CD4-positive, alpha-beta T cell (primary cell): ENCODE measurements around the gene PCSK1. TPM values are rescaled to one million over a fixed set of nuclear protein-coding genes. Genes with fewer than 3 reads are reported as not detected.

Source experiments
- ATAC-seq: fragments of 200-7000 bp; cut with Tn5 transposase; one replicate; pipeline ENCODE4 v1.10.0; 2022; ENCODE audit warnings: mild to moderate bottlenecking; ENCODE audit not compliant: poor library complexity
- CTCF ChIA-PET: fragments of 350-600 bp; sonication (Branson Sonifier 250); formaldehyde crosslinking; loops from one replicate; lab custom pipeline; 2021; ENCODE audit warnings: antibody characterized with exemption, inconsistent platforms; lab: Charles Lee
- POLR2A ChIA-PET: fragments of 350-600 bp; sonication (Branson Sonifier 250); formaldehyde crosslinking; loops from one replicate; lab custom pipeline; 2021; ENCODE audit warnings: antibody characterized with exemption, inconsistent platforms; lab: Charles Lee
- DNase-seq, 14 experiments: peaks; one replicate each; pipeline ENCODE4 v3.0.0-alpha.2; 2013 to 2020; ENCODE audit warnings: mixed read lengths in 2 of 14
- H3K27ac ChIP-seq, 2 donors: one replicate each; pipeline versions ENCODE4 v1.5.1 to v1.7.0; 2013; ENCODE audit warnings: low read length in 2 of 2, low read depth in 1 of 2, mild to moderate bottlenecking in 1 of 2
- H3K27me3 ChIP-seq, 2 experiments: 1 replicate in 1 of 2; 2 replicates in 1 of 2; pipeline versions ENCODE4 v1.6.1 to v1.7.0; 2013; ENCODE audit warnings: low read length in 2 of 2, control low read depth in 1 of 2, mild to moderate bottlenecking in 1 of 2, moderate library complexity in 1 of 2; ENCODE audit not compliant: insufficient read depth in 2 of 2, control insufficient read depth in 1 of 2
- H3K36me3 ChIP-seq: one replicate; pipeline ENCODE4 v1.6.1; 2013; ENCODE audit warnings: low read length, control low read depth; ENCODE audit not compliant: insufficient read depth
- H3K4me1 ChIP-seq: one replicate; pipeline ENCODE4 v1.6.1; 2013; ENCODE audit warnings: low read length, control low read depth; ENCODE audit not compliant: insufficient read depth
- H3K4me3 ChIP-seq: one replicate; pipeline ENCODE4 v1.5.1; 2013; ENCODE audit warnings: mild to moderate bottlenecking, low read length, moderate library complexity
- H3K9me3 ChIP-seq, 2 experiments: 1 replicate in 1 of 2; 2 replicates in 1 of 2; pipeline versions ENCODE4 v1.6.1 to v1.7.0; 2013; ENCODE audit warnings: low read length in 2 of 2, mild to moderate bottlenecking in 2 of 2, control low read depth in 1 of 2, moderate library complexity in 1 of 2; ENCODE audit not compliant: control insufficient read depth in 1 of 2, insufficient read depth in 1 of 2
- H3K27ac Mint-ChIP-seq: one replicate; pipeline ENCODE4 v1.8.0; 2020; ENCODE audit warnings: mixed read lengths
- H3K27me3 Mint-ChIP-seq: one replicate; pipeline ENCODE4 v1.8.0; 2021; ENCODE audit warnings: mixed read lengths
- H3K36me3 Mint-ChIP-seq: one replicate; pipeline ENCODE4 v1.8.0; 2021; ENCODE audit warnings: low read depth, mixed read lengths
- H3K4me1 Mint-ChIP-seq: one replicate; pipeline ENCODE4 v1.8.0; 2021; ENCODE audit warnings: low read depth, mixed read lengths
- H3K4me3 Mint-ChIP-seq: one replicate; pipeline ENCODE4 v1.8.0; 2020; ENCODE audit warnings: mild to moderate bottlenecking, mixed read lengths
- H3K9me3 Mint-ChIP-seq: one replicate; pipeline ENCODE4 v1.8.0; 2020; ENCODE audit warnings: mixed read lengths
- CTCF ChIP-seq: fragments of 200-600 bp; IDR thresholded peaks from one replicate; pipeline ENCODE4 v1.8.0; 2022; ENCODE audit warnings: antibody characterized with exemption, mild to moderate bottlenecking
- intact Hi-C, 2 experiments: fragments of 100-400 bp; cut with DNase I in 1 of 2; cut with micrococcal nuclease in 1 of 2; formaldehyde crosslinking; loops; one replicate each; pipeline versions ENCODE4 v1.15.1 to v1.9.0; 2023 to 2025; cut with DNase I, micrococcal nuclease
- total RNA-seq, 174 experiments: library from RNA in 2 of 174; stranded (reverse) in 2 of 174; gene quantifications; one replicate each; pipeline ENCODE4 v1.2.3 and lab custom pipeline; 2021 to 2026

PCSK1 gene
- total RNA-seq, 2 experiments from 2014 or later = not detected

GRCh38 chr5:96385538-96385937, 47.5 kb downstream of the PCSK1 start:
- Histone ChIP-seq H3K9me3 (no peaks in the 10 kb centered on the region), H3K4me3 (no peak overlapping the region), H3K4me1 (no peaks in the 10 kb centered on the region), H3K27me3 (peaks cover 0 to 13% of the 10 kb centered on the region in 2 experiments), H3K27ac (no peak overlapping the region), H3K36me3 (no peaks in the 10 kb centered on the region)
- ChIA-PET CTCF (no interaction called here), POLR2A (no interaction called here)
- intact Hi-C loops = no loop called here
- no peak for TF ChIP-seq CTCF
- Mint-ChIP-seq H3K4me1 (no peaks in the 10 kb centered on the region), H3K27me3 (peaks cover 44% of the 10 kb centered on the region), H3K27ac (no peak overlapping the region), H3K9me3 (no peaks in the 10 kb centered on the region), H3K36me3 (no peaks in the 10 kb centered on the region), H3K4me3 (no peak overlapping the region)
- ATAC-seq = no peak
- no peak for DNase-seq

DNA sequence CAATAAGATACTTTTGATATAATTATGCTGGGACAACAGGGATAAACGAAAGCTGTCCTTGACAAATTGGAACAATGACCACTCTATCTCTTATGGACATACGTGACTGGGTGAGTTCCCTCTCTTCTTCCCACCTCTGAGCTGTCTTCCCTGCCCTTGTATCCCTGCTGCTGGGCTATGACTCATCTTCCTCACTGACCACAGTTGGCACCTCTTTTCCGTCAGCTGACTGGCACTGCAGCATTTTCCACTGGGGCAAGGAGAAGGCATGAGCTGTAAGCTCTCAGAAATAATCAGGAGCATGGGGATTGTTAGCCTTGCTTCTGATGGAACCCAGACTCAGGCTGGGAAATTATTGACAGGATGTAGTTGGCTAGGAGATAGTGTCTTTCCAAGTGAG, 48.7 kb downstream of the PCSK1 start:
- no peak overlapping the region for H3K27ac Mint-ChIP-seq
- Histone ChIP-seq H3K4me1 (no peaks in the 10 kb centered on the region), H3K27me3 (peaks cover 0 to 14% of the 10 kb centered on the region in 2 experiments), H3K9me3 (no peaks in the 10 kb centered on the region), H3K27ac (no peak overlapping the region), H3K4me3 (no peak overlapping the region), H3K36me3 (no peaks in the 10 kb centered on the region)
- intact Hi-C loops = no loop called here
- H3K36me3 Mint-ChIP-seq = no peaks in the 10 kb centered on the region
- ChIA-PET POLR2A (no interaction called here), CTCF (no interaction called here)
- H3K9me3 Mint-ChIP-seq = no peaks in the 10 kb centered on the region
- H3K27me3 Mint-ChIP-seq = peaks cover 47% of the 10 kb centered on the region
- no peak for ATAC-seq
- DNase-seq = no peak
- no peak overlapping the region for H3K4me3 Mint-ChIP-seq
- no peaks in the 10 kb centered on the region for H3K4me1 Mint-ChIP-seq
- no peak for TF ChIP-seq CTCF

DNA sequence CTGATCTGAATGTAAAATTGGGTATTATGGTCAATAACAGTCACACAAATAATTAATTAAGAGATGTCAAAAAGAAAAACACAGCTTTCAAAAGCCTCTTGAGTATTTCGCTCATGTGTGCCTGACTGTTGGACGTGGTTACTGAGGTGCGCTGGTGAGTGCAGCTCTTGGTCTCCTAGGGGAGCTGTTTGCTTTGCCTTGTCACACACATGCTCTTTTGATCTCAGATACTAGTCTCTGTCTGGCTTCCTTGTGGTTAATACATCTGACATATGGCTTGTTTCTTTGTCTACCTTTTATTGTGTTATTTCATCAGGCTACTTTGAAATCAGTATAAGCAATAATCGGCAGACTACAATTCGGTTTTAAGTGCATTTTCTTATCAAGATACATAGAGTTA, 51.5 kb downstream of the PCSK1 start:
- H3K4me1 Mint-ChIP-seq = no peaks in the 10 kb centered on the region
- no peak overlapping the region for H3K4me3 Mint-ChIP-seq
- intact Hi-C loops = no loop called here
- peaks cover 0 to 14% of the 10 kb centered on the region in 2 experiments for H3K27me3 ChIP-seq
- ChIA-PET CTCF (no interaction called here), POLR2A (no interaction called here)
- no peaks in the 10 kb centered on the region for H3K36me3 ChIP-seq
- H3K27ac ChIP-seq = no peak overlapping the region
- peaks cover 41% of the 10 kb centered on the region for H3K27me3 Mint-ChIP-seq
- H3K9me3 ChIP-seq = no peaks in the 10 kb centered on the region
- H3K4me3 ChIP-seq = no peak overlapping the region
- H3K9me3 Mint-ChIP-seq = no peaks in the 10 kb centered on the region
- TF ChIP-seq CTCF = peak; percentile 9
- H3K27ac Mint-ChIP-seq = no peak overlapping the region
- no peak for ATAC-seq
- peak in 3 of 14 experiments; percentile 8 to 33 (median 16) for DNase-seq
- no peaks in the 10 kb centered on the region for H3K4me1 ChIP-seq
- no peaks in the 10 kb centered on the region for H3K36me3 Mint-ChIP-seq
